CD14-positive monocyte (primary cell): ENCODE measurements around the gene RXFP2. TPM values are rescaled to one million over a fixed set of nuclear protein-coding genes. Genes with fewer than 3 reads are reported as not detected.
A peak's percentile ranks its signal among the peaks of the same experiment; 100 is the strongest.

Experiments used
- DNase-seq, 3 donors: peaks; one replicate each; pipeline ENCODE4 v3.0.0-alpha.2; 2011 to 2022
- H2AFZ ChIP-seq: 2 replicates; pipeline ENCODE4 v1.6.0; 2012; ENCODE audit warnings: mild to moderate bottlenecking, low read depth, low read length, inconsistent platforms; ENCODE audit not compliant: insufficient read depth, poor library complexity, severe bottlenecking
- H3K27ac ChIP-seq, 2 donors: 1 replicate in 1 of 2; 2 replicates in 1 of 2; pipeline ENCODE4 v1.5.1; 2012 to 2013; ENCODE audit warnings: low read length in 2 of 2, control low read depth in 1 of 2, inconsistent platforms in 1 of 2, low read depth in 1 of 2, mild to moderate bottlenecking in 1 of 2
- H3K27me3 ChIP-seq, 2 donors: one replicate each; pipeline versions ENCODE4 v1.6.0 to v1.6.1; 2011 to 2013; ENCODE audit warnings: low read length in 2 of 2; ENCODE audit not compliant: control insufficient read depth in 2 of 2, insufficient read depth in 2 of 2
- H3K36me3 ChIP-seq, 2 donors: replicated peaks in 1 of 2; 1 replicate in 1 of 2; 2 replicates in 1 of 2; pipeline versions ENCODE4 v1.5.1 to v1.6.1; 2012 to 2013; ENCODE audit warnings: low read length in 2 of 2, control low read depth in 1 of 2, inconsistent platforms in 1 of 2, mild to moderate bottlenecking in 1 of 2; ENCODE audit not compliant: insufficient read depth in 2 of 2, control insufficient read depth in 1 of 2
- H3K4me1 ChIP-seq, 2 donors: 1 replicate in 1 of 2; 2 replicates in 1 of 2; pipeline versions ENCODE4 v1.5.1 to v1.6.1; 2012 to 2013; ENCODE audit warnings: low read length in 2 of 2, control low read depth in 1 of 2, inconsistent platforms in 1 of 2, mild to moderate bottlenecking in 1 of 2, moderate library complexity in 1 of 2; ENCODE audit not compliant: insufficient read depth in 2 of 2, control insufficient read depth in 1 of 2
- H3K4me2 ChIP-seq: replicated peaks from 2 replicates; pipeline ENCODE3; 2012; ENCODE audit warnings: low read length, moderate library complexity, mild to moderate bottlenecking; ENCODE audit not compliant: poor library complexity, severe bottlenecking; ENCODE audit errors: extremely low read depth
- H3K4me3 ChIP-seq, 3 experiments: fragments of 200-600 bp in 1 of 3; sonication (generic) in 1 of 3; replicated peaks in 1 of 3; 1 replicate in 2 of 3; 2 replicates in 1 of 3; pipeline ENCODE4 v1.5.1; 2011 to 2013; ENCODE audit warnings: low read length in 3 of 3, mild to moderate bottlenecking in 3 of 3, control low read depth in 2 of 3, low read depth in 2 of 3, inconsistent platforms in 1 of 3, moderate library complexity in 1 of 3
- H3K79me2 ChIP-seq: 2 replicates; pipeline ENCODE4 v1.6.0; 2012; ENCODE audit warnings: mild to moderate bottlenecking, control low read depth, inconsistent platforms, low read length, moderate library complexity; ENCODE audit not compliant: insufficient read depth
- H3K9ac ChIP-seq: 2 replicates; pipeline ENCODE4 v1.6.0; 2017; ENCODE audit warnings: low read length, mild to moderate bottlenecking; ENCODE audit not compliant: insufficient read depth, poor library complexity, severe bottlenecking
- H3K9me3 ChIP-seq, 2 donors: replicated peaks in 1 of 2; 1 replicate in 1 of 2; 2 replicates in 1 of 2; pipeline versions ENCODE4 v1.5.1 to v1.6.1; 2012 to 2013; ENCODE audit warnings: low read length in 2 of 2, control low read depth in 1 of 2; ENCODE audit not compliant: control insufficient read depth in 1 of 2, insufficient read depth in 1 of 2
- H4K20me1 ChIP-seq: 2 replicates; pipeline ENCODE4 v1.6.0; 2012; ENCODE audit warnings: mild to moderate bottlenecking, low read length, control low read depth, moderate library complexity; ENCODE audit not compliant: insufficient read depth
- H3K27ac Mint-ChIP-seq, 7 donors: one replicate each; pipeline ENCODE4 v1.8.0; 2020; ENCODE audit warnings: mild to moderate bottlenecking in 7 of 7, mixed read lengths in 7 of 7, moderate library complexity in 6 of 7, inconsistent platforms in 2 of 7
- H3K27me3 Mint-ChIP-seq, 3 donors: one replicate each; pipeline ENCODE4 v1.8.0; 2021 to 2022; ENCODE audit warnings: low read depth in 3 of 3, mild to moderate bottlenecking in 3 of 3, mixed read lengths in 3 of 3, moderate library complexity in 3 of 3, inconsistent platforms in 1 of 3
- H3K36me3 Mint-ChIP-seq, 2 donors: one replicate each; pipeline ENCODE4 v1.8.0; 2020; ENCODE audit warnings: mixed read lengths in 2 of 2, inconsistent platforms in 1 of 2, mild to moderate bottlenecking in 1 of 2
- H3K4me1 Mint-ChIP-seq: one replicate; pipeline ENCODE4 v1.8.0; 2020; ENCODE audit warnings: mild to moderate bottlenecking, mixed read lengths
- H3K4me3 Mint-ChIP-seq, 2 donors: one replicate each; pipeline ENCODE4 v1.8.0; 2020; ENCODE audit warnings: mild to moderate bottlenecking in 2 of 2, mixed read lengths in 2 of 2, moderate library complexity in 1 of 2
- H3K9me3 Mint-ChIP-seq, 7 donors: one replicate each; pipeline ENCODE4 v1.8.0; 2020 to 2022; ENCODE audit warnings: mixed read lengths in 7 of 7, mild to moderate bottlenecking in 6 of 7, moderate library complexity in 6 of 7, inconsistent platforms in 2 of 7
- WGBS: methylation state at CpG from one replicate; pipeline ENCODE4 v1.1.5; 2013; ENCODE audit warnings: missing lambda C conversion rate; ENCODE audit not compliant: insufficient coverage; 5-methylcytosine and 5-hydroxymethylcytosine counted together
- intact Hi-C, 2 donors: fragments of 100-400 bp; cut with micrococcal nuclease; formaldehyde crosslinking; loops; one replicate each; pipeline versions ENCODE4 v1.15.0 to v1.15.1; 2023
- polyA plus RNA-seq, 3 donors: library from polyadenylated mRNA; depleted of rRNA in 1 of 3; unstranded in 2 of 3; stranded (reverse) in 1 of 3; fragments of 300-500 nt in 2 of 3; fragments of >200 nt in 1 of 3; fragmentation: Illumina TruSeq in 2 of 3; gene quantifications; 1 replicate in 2 of 3; 2 replicates in 1 of 3; pipeline ENCODE4 v1.2.3, GENCODE V29; 2012 to 2021
- TF ChIP-seq, protein P1 (sequence below): fragments of 200-600 bp; IDR thresholded peaks from one replicate; pipeline ENCODE4 v1.8.0; 2022; ENCODE audit warnings: antibody characterized with exemption, mild to moderate bottlenecking

RXFP2 gene
- polyA plus RNA-seq, 3 donors = 0.38 to 0.69 TPM; not detected in 1

GRCh38 chr13:31733066-31733465, 6.3 kb upstream of the RXFP2 start:
- Mint-ChIP-seq H3K4me1 (peaks cover 16% of the 10 kb centered on the region), H3K9me3 (no peaks in the 10 kb centered on the region), H3K36me3 (peaks cover 0 to 2% of the 10 kb centered on the region in 2 donors), H3K27me3 (peaks cover 2 to 9% (median 5%) of the 10 kb centered on the region in 3 donors), H3K4me3 (peak overlapping the region in 1 of 2 donors; percentile 3), H3K27ac (no peak overlapping the region)
- no peak overlapping the region for H2AFZ ChIP-seq
- no peak overlapping the region for H3K27ac ChIP-seq
- H3K4me2 ChIP-seq = peak overlapping the region; percentile 8
- no peaks in the 10 kb centered on the region for H3K4me1 ChIP-seq
- no peak for DNase-seq
- no peaks in the 10 kb centered on the region for H4K20me1 ChIP-seq
- no peaks in the 10 kb centered on the region for H3K27me3 ChIP-seq
- H3K4me3 ChIP-seq = no peak overlapping the region
- 34% methylated on average over 4 of the region's 5 CpGs for WGBS
- no peaks in the 10 kb centered on the region for H3K9me3 ChIP-seq
- H3K36me3 ChIP-seq = no peaks in the 10 kb centered on the region
- H3K79me2 ChIP-seq = no peaks in the 10 kb centered on the region
- H3K9ac ChIP-seq = no peak overlapping the region
- TF ChIP-seq, protein P1, sequence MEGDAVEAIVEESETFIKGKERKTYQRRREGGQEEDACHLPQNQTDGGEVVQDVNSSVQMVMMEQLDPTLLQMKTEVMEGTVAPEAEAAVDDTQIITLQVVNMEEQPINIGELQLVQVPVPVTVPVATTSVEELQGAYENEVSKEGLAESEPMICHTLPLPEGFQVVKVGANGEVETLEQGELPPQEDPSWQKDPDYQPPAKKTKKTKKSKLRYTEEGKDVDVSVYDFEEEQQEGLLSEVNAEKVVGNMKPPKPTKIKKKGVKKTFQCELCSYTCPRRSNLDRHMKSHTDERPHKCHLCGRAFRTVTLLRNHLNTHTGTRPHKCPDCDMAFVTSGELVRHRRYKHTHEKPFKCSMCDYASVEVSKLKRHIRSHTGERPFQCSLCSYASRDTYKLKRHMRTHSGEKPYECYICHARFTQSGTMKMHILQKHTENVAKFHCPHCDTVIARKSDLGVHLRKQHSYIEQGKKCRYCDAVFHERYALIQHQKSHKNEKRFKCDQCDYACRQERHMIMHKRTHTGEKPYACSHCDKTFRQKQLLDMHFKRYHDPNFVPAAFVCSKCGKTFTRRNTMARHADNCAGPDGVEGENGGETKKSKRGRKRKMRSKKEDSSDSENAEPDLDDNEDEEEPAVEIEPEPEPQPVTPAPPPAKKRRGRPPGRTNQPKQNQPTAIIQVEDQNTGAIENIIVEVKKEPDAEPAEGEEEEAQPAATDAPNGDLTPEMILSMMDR = no peak
- intact Hi-C loops = no loop called here

- no peak overlapping the region for H2AFZ ChIP-seq
- no peaks in the 10 kb centered on the region for H3K79me2 ChIP-seq
- no peaks in the 10 kb centered on the region for H3K9me3 ChIP-seq
- DNase-seq = no peak
- no peaks in the 10 kb centered on the region for H3K27me3 ChIP-seq
- H4K20me1 ChIP-seq = no peaks in the 10 kb centered on the region
- Mint-ChIP-seq H3K36me3 (peaks cover 0 to 2% of the 10 kb centered on the region in 2 donors), H3K27me3 (peaks cover 2 to 9% (median 5%) of the 10 kb centered on the region in 3 donors), H3K9me3 (no peaks in the 10 kb centered on the region), H3K27ac (no peak overlapping the region), H3K4me1 (peaks cover 16% of the 10 kb centered on the region), H3K4me3 (no peak overlapping the region)
- H3K4me3 ChIP-seq = no peak overlapping the region
- intact Hi-C loops = no loop called here
- no peaks in the 10 kb centered on the region for H3K36me3 ChIP-seq
- WGBS = 100% methylated on average over 1 of the region's 2 CpGs
- H3K4me2 ChIP-seq = no peak overlapping the region
- H3K27ac ChIP-seq = no peak overlapping the region
- H3K9ac ChIP-seq = no peak overlapping the region
- TF ChIP-seq, protein P1 = no peak
- H3K4me1 ChIP-seq = no peaks in the 10 kb centered on the region
Observed at GRCh38 chr13:31733647-31734046, 5.7 kb upstream of the RXFP2 start.
